ENCODE data around the gene CPD. TPM values are rescaled to one million over a fixed set of nuclear protein-coding genes. Genes with fewer than 3 reads are reported as not detected.
"Not testable (repeated sequence)": the region's sequence is repeated elsewhere in the genome, so short reads cannot be mapped to it uniquely, and the experiment has no call there.

The CPD gene
- polyA plus RNA-seq, 1 donor (not counting 4 experiments of a cell fraction or from before 2014, with no cell fraction given), result 30.5 TPM

DNA sequence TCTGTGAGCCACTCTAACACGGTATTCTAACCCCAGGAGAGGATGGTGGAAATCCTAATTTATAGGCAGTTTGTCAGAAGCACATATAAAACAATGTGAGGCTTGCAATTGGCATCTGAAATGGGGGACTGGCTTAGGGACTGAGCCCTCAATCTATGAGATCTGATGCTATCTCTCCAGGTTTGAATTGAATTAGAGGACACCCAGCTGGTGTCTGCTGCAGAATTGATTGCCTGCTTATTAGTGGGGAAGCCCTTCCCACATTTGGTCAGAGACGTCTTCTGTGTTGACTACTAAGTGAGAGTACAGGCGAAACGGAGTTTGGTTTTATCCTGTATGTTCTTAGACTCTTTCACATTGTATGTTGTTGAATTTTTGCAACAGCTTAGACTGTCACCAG is 31.2 kb upstream of the CPD start:
- FAIRE-seq, result no peak
- H3K9me1 ChIP-seq (ENCODE audit: control insufficient read depth, extremely low read depth, insufficient read depth, low read length), result no peaks in the 10 kb centered on the region

DNA sequence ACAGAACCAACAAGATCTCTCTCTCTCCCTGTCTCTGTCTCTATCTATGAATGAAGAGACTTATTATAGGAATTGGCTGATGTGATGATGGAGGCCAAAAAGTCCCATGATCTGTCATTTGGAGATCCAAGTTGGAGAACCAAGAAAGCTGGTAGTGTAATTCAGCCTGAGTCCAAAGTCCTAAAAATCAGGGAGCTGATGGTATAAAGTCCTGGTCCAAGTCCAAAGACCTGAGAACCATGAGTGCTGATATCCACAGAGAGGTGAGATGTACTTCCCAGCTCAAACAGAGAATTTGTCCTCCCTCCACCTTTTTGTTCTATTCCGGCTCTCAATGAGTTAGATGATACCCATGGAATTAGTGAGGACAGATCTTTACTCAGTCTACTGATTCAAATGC is 29.5 kb upstream of the CPD start:
- no peak for TF ChIP-seq EZH2 (IDR thresholded peaks at IDR 0.05; ENCODE audit: low read length)
- TF ChIP-seq, protein P1, sequence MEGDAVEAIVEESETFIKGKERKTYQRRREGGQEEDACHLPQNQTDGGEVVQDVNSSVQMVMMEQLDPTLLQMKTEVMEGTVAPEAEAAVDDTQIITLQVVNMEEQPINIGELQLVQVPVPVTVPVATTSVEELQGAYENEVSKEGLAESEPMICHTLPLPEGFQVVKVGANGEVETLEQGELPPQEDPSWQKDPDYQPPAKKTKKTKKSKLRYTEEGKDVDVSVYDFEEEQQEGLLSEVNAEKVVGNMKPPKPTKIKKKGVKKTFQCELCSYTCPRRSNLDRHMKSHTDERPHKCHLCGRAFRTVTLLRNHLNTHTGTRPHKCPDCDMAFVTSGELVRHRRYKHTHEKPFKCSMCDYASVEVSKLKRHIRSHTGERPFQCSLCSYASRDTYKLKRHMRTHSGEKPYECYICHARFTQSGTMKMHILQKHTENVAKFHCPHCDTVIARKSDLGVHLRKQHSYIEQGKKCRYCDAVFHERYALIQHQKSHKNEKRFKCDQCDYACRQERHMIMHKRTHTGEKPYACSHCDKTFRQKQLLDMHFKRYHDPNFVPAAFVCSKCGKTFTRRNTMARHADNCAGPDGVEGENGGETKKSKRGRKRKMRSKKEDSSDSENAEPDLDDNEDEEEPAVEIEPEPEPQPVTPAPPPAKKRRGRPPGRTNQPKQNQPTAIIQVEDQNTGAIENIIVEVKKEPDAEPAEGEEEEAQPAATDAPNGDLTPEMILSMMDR (optimal IDR thresholded peaks at IDR 0.05 in 1 of 3, IDR thresholded peaks at IDR 0.05 in 1 of 3, conservative IDR thresholded peaks at IDR 0.05 in 1 of 3; ENCODE audit: extremely low read depth in 1 of 3, insufficient read depth in 2 of 3, low read length in 3 of 3), result no peak
- dilution Hi-C loops (cut with MboI; ENCODE audit: extremely low pct_ligation_motif_present, low sequenced_read_pairs), result no loop called here
- Histone ChIP-seq H2AFZ (ENCODE audit: control insufficient read depth, low read length) (no peak overlapping the region), H3K9me1 (ENCODE audit: control insufficient read depth, extremely low read depth, insufficient read depth, low read length) (no peaks in the 10 kb centered on the region), H3K4me2 (ENCODE audit: control insufficient read depth, extremely low read depth, insufficient read depth, low read depth, low read length) (no peak overlapping the region), H3K4me1 (ENCODE audit: control insufficient read depth, extremely low read depth, insufficient read depth, low read length) (peaks cover 7% of the 10 kb centered on the region), H3K9me3 (ENCODE audit: control insufficient read depth, low read depth, low read length) (no peaks in the 10 kb centered on the region), H3K79me2 (ENCODE audit: control insufficient read depth, insufficient read depth, low read length) (no peaks in the 10 kb centered on the region), H3K4me3 (ENCODE audit: control insufficient read depth in 2 of 3, extremely low read depth in 1 of 3, insufficient read depth in 2 of 3, low read depth in 1 of 3, low read length in 3 of 3) (no peak overlapping the region), H3K36me3 (ENCODE audit: control insufficient read depth in 2 of 2, extremely low read depth in 1 of 2, insufficient read depth in 2 of 2, low read length in 2 of 2) (no peaks in the 10 kb centered on the region), H3K27ac (ENCODE audit: control insufficient read depth, insufficient read depth, low read length) (no peak overlapping the region), H3K27me3 (ENCODE audit: control insufficient read depth, extremely low read depth, insufficient read depth, low read length) (no peaks in the 10 kb centered on the region), H4K20me1 (ENCODE audit: control insufficient read depth, extremely low read depth, insufficient read depth, low read length) (no peaks in the 10 kb centered on the region), H3K9ac (ENCODE audit: control insufficient read depth, extremely low read depth, insufficient read depth, low read length) (no peak overlapping the region)
- FAIRE-seq, result no peak
- DNase-seq (ENCODE audit: low read depth, low spot score), result no peak

More for the DNA sequence above, 31.2 kb upstream of the CPD start:
- Histone ChIP-seq H3K9me3 (ENCODE audit: control insufficient read depth, low read depth, low read length) (no peaks in the 10 kb centered on the region), H3K79me2 (ENCODE audit: control insufficient read depth, insufficient read depth, low read length) (no peaks in the 10 kb centered on the region), H3K27ac (ENCODE audit: control insufficient read depth, insufficient read depth, low read length) (no peak overlapping the region), H3K4me3 (ENCODE audit: control insufficient read depth in 2 of 3, extremely low read depth in 1 of 3, insufficient read depth in 2 of 3, low read depth in 1 of 3, low read length in 3 of 3) (no peak overlapping the region), H3K36me3 (ENCODE audit: control insufficient read depth in 2 of 2, extremely low read depth in 1 of 2, insufficient read depth in 2 of 2, low read length in 2 of 2) (no peaks in the 10 kb centered on the region), H3K4me1 (ENCODE audit: control insufficient read depth, extremely low read depth, insufficient read depth, low read length) (peaks cover 7% of the 10 kb centered on the region), H4K20me1 (ENCODE audit: control insufficient read depth, extremely low read depth, insufficient read depth, low read length) (no peaks in the 10 kb centered on the region), H3K4me2 (ENCODE audit: control insufficient read depth, extremely low read depth, insufficient read depth, low read depth, low read length) (no peak overlapping the region), H3K27me3 (ENCODE audit: control insufficient read depth, extremely low read depth, insufficient read depth, low read length) (no peaks in the 10 kb centered on the region), H3K9ac (ENCODE audit: control insufficient read depth, extremely low read depth, insufficient read depth, low read length) (no peak overlapping the region), H2AFZ (ENCODE audit: control insufficient read depth, low read length) (no peak overlapping the region)
- DNase-seq (ENCODE audit: low read depth, low spot score), result no peak
- dilution Hi-C loops (cut with MboI; ENCODE audit: extremely low pct_ligation_motif_present, low sequenced_read_pairs), result no loop called here
- no peak for TF ChIP-seq EZH2 (IDR thresholded peaks at IDR 0.05; ENCODE audit: low read length)
- TF ChIP-seq, protein P1 (optimal IDR thresholded peaks at IDR 0.05 in 1 of 3, IDR thresholded peaks at IDR 0.05 in 1 of 3, conservative IDR thresholded peaks at IDR 0.05 in 1 of 3; ENCODE audit: extremely low read depth in 1 of 3, insufficient read depth in 2 of 3, low read length in 3 of 3), result no peak

DNA sequence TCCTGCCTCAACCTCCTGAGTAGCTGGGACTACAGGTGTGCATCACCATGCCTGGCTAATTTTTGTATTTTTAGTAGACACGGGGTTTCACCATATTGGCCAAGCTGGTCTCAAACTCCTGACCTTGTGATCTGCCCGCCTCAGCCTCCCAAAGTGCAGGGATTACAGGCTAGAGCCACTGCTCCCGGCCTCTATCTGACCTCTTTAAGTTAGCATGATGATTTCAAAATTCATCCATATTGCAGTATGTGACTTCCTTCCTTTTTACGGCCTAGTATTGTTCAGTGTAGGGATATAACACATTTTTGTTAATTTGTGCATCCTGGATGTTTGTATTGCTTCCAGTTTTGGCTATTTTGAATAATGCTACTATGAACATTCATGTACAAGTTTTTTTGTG is 27.5 kb upstream of the CPD start:
- dilution Hi-C loops (cut with MboI; ENCODE audit: extremely low pct_ligation_motif_present, low sequenced_read_pairs); DNase-seq (ENCODE audit: low read depth, low spot score); H3K4me2 ChIP-seq (ENCODE audit: control insufficient read depth, extremely low read depth, insufficient read depth, low read depth, low read length); H3K9me3 ChIP-seq (ENCODE audit: control insufficient read depth, low read depth, low read length); H2AFZ ChIP-seq (ENCODE audit: control insufficient read depth, low read length); H3K79me2 ChIP-seq (ENCODE audit: control insufficient read depth, insufficient read depth, low read length); H3K9me1 ChIP-seq (ENCODE audit: control insufficient read depth, extremely low read depth, insufficient read depth, low read length); H3K27ac ChIP-seq (ENCODE audit: control insufficient read depth, insufficient read depth, low read length); H3K4me3 ChIP-seq (ENCODE audit: control insufficient read depth in 2 of 3, extremely low read depth in 1 of 3, insufficient read depth in 2 of 3, low read depth in 1 of 3, low read length in 3 of 3); H3K4me1 ChIP-seq (ENCODE audit: control insufficient read depth, extremely low read depth, insufficient read depth, low read length); H3K36me3 ChIP-seq (ENCODE audit: control insufficient read depth in 2 of 2, extremely low read depth in 1 of 2, insufficient read depth in 2 of 2, low read length in 2 of 2); H4K20me1 ChIP-seq (ENCODE audit: control insufficient read depth, extremely low read depth, insufficient read depth, low read length); H3K27me3 ChIP-seq (ENCODE audit: control insufficient read depth, extremely low read depth, insufficient read depth, low read length); FAIRE-seq; H3K9ac ChIP-seq (ENCODE audit: control insufficient read depth, extremely low read depth, insufficient read depth, low read length): not testable (repeated sequence)

Measured in keratinocyte (primary cell).